Head of caudate nucleus (tissue), 42 donors: ENCODE data around the gene LRRC27.
"Not testable (repeated sequence)": the region's sequence is repeated elsewhere in the genome, so short reads cannot be mapped to it uniquely, and the experiment has no call there.

Experiments
- DNase-seq, 42 donors: peaks; one replicate each; pipeline versions ENCODE4 v3.0.0 to v3.0.0-alpha.2; 2020 to 2021; ENCODE audit warnings: mixed read lengths in 7 of 42
- intact Hi-C: fragments of 100-400 bp; cut with DNase I; formaldehyde crosslinking; loops from one replicate; pipeline ENCODE4 v1.15.0; 2022

LRRC27 gene

GRCh38 chr10:132309879-132310591, 22.0 kb upstream of the LRRC27 start:
- peak in 4 of 42 donors; percentile 1 to 36 (median 10) for DNase-seq
- intact Hi-C loops: loop anchor here (10.0 kb wide), 1 partner anchor 225 kb away; the partner anchor contains the start of gene INPP5A

DNA sequence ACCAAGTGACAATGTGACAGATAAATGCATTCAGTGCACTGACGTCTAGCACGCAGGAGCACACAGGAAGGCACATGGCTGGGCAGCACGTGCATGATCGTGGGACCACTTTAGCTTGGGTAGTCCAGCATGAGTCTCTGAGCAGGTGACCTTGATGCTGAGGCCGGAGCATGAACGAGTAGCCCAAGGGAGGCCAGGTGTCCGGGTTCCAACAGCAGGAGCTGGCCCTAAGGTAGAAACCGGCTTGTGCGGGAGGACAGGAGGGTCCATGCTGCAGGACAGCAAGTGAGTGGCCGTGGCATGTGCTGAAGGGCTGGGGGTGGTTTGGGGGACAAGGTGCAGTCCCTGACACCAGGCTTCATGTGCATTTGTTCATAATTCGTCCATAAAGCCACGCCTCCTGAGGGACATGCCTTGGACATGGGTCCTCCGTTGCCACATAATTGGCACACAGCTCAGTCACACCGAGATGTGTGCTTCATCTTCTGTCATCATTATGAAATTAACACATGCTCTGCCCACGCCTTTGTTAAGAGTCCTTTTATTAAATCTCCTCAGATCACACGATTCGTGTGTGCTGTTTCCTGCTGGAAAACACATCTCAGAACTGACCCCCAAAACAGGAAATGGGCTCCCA, 21.2 kb upstream of the LRRC27 start:
- intact Hi-C loops: no loop called here
- peak in 5 of 42 donors; percentile 1 to 19 (median 8) for DNase-seq

DNA sequence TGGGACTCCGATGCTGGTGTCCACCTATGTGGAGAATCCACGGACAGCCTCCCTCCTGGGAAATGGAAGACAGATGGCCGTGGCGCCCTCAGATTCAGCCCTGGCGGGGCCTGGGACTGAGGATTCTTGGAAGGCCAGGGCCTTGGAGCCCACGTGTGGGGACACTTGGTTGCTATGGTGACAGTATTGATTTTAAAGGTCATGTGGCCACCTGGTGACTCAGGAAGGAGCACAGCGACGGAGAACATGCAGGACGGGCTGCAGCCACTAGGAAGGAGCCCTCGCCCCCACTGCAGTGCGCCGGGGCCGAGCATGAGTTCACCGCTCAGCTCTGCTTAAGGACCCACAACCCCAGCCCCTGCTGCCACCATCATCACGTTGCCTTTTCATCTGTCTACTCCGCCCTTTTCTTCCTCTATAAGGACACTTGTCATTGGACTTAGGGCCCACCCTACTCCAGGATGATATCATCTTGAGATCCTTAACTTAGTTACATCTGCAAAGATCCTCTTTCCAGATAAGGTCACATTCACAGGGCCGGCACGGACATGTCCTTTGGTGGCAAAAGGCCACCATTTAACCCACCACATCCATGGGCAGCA, 20.6 kb upstream of the LRRC27 start:
- intact Hi-C loops: no loop called here
- DNase-seq: peak in 6 of 42 donors; percentile 2 to 36 (median 16)

DNA sequence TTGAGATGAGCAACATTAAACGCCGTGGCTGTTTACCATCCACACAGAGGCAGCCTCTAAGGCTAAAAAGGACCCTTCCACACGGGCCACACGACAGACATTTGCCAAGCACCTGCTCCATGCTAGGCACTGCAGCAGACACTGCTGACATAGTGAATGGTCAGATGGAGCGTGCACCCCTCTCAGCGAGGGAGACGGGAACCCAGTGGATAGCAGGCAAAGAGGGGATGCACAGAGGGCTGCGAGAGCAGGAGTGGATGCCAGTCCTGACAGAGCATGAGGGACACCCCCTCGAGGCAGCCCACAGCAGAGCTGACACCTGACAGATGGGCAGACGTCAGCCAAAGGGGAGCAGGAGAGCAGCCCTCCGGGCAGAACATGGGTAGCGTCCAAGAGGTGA, 18.7 kb upstream of the LRRC27 start:
- peak in 1 of 42 donors; percentile 12 for DNase-seq
- intact Hi-C loops: no loop called here

DNA sequence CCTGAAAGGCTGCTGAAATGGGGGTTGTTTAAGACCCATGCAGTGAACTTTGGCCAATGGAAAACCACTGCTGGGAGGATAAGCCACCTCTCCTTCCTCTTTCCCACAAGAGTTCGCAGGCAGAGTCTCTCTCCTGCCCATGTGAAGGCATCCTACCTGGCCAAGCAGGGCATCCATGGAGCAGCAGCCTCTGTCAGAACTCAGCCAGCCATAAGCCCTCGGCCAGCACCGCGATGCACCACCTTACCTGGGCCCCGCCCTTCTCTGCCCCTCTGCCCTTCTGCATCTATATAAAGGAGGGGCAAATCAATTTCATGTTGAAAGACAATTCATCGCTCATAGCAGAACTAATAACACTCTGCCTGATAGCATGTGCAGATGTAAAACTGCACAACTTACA, 18.1 kb upstream of the LRRC27 start:
- intact Hi-C loops: no loop called here
- DNase-seq: no peak

- no peak for DNase-seq
- intact Hi-C loops: no loop called here
Measured at GRCh38 chr10:132314336-132314735, 17.7 kb upstream of the LRRC27 start.

GRCh38 chr10:132314881-132315280, 17.1 kb upstream of the LRRC27 start:
- intact Hi-C loops: not testable (repeated sequence)
- peak in 1 of 42 donors; percentile 2 for DNase-seq

DNA sequence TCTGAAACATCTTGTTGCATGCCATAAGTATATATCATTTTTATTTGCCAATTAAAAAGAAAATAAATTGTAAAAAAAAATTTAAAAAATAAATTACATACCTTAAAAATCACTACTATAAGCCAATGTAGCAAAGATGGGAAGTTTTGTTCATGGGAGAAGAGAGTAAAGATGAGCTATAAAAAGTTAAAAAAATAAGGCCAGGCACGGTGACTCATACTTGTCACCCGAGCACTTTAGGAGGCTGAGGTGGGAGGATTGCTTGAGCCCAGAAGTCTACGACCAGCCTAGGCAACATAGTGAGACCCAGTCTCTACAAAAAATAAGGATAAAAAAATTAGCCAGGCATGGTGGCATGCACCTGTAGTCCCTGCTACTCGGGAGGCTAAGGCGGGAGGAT, 15.9 kb upstream of the LRRC27 start:
- intact Hi-C loops: no loop called here
- peak in 1 of 42 donors; percentile 1 for DNase-seq

- intact Hi-C loops, DNase-seq: not testable (repeated sequence)
Measured at GRCh38 chr10:132317477-132317876, 14.5 kb upstream of the LRRC27 start.

DNA sequence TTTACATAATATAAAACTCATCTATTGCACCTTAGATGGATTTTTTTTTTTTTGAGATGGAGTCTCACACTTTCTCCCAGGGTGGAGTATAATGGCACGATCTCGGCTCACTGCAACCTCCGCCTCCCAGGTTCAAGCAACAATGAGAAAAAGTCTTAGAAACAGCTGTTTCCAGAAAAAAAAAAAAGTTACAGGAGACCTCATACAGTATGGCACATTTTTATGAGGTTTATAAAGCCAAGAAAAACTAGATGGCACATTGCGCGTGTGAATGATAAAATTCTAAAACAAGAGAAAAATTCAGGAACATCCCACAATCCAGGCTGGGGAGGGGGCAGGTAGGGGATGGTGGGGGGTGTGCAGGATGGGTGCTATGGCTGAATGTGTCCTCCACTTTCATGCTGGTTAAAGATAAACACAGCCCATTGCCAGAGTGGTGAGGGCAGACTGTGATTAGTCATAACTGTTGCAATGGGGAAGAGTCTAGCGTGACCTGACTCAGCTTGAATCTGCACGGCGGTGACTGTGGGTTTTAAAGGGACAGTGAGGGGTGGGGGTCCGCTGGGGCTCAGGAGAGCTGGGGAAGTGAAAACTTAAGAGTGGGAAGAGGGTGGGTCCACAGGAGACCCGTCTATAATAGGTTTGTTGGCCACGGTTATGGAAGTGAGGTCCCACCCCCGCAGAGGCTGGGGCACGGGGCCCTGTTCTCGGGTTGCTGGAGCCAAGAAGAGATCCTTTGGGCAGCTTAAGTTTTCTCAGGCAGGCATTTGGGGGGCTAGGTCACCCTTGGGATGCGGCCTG, 11.9 kb upstream of the LRRC27 start:
- intact Hi-C loops: no loop called here
- DNase-seq: peak in 4 of 42 donors; percentile 13 to 59 (median 33)

DNA sequence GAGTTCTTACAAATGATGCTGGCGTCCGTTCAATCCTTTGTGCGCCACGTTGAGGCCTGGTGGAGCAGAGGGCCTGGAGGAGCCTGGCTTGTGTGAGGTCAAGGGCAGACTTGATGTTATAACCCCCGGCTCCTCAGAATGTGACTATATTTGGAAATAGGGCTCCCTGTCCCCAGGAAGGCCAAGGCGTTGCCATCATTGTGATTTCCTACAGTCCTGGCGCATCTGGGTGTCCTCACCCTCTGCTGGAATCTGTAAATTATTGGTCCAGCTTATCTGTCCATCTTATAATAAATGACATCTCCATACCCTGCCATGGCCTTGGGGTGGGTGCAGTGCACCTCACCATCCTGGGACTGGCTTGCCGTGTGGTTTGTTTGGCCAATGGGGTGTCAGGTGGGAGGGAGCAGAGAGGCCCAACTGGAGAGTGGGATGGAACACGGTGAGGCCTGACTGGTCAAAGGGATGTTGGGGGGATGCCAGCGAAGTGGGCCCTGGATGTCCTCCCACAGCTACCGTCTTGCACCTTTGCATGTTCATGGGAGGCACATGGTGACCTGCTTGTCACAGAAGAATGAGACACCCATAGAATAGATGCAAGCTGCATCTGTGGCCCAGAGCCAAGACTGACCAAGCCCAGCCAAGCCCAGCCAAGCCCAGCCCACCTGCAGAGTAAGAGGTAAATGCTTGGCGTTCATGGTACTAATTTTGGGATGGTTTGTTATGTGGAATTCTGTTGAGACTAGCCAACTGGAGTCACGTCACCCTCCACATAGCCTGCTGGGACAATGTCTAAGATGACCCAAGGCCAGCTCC, 11.1 kb upstream of the LRRC27 start:
- intact Hi-C loops: no loop called here
- DNase-seq: peak in 1 of 42 donors; percentile 5

- intact Hi-C loops: no loop called here
- DNase-seq: peak in 1 of 42 donors; percentile 11
Measured at GRCh38 chr10:132321726-132322125, 10.3 kb upstream of the LRRC27 start.

GRCh38 chr10:132322586-132323048, 9.4 kb upstream of the LRRC27 start:
- peak in 1 of 42 donors; percentile 8 for DNase-seq
- intact Hi-C loops: no loop called here

DNA sequence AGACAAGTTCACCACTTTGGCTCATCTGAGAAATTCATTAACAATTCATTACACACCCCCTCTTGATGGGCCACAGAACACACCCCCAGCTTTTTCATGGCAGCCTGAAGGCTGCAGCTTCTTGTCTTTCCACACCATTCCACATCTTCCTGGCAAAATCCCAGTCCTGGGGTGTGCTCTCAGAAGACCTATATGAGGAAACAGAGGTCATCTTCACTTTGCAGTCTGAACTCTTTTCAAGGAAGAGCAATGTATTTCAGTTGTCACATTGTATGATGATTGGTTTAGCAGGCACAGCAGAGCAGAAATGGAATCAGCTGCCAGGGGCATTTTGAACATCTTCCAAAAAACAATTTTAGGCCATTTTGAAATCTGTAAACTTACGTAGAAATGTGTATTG, 7.8 kb upstream of the LRRC27 start:
- peak in 1 of 42 donors; percentile 7 for DNase-seq

DNA sequence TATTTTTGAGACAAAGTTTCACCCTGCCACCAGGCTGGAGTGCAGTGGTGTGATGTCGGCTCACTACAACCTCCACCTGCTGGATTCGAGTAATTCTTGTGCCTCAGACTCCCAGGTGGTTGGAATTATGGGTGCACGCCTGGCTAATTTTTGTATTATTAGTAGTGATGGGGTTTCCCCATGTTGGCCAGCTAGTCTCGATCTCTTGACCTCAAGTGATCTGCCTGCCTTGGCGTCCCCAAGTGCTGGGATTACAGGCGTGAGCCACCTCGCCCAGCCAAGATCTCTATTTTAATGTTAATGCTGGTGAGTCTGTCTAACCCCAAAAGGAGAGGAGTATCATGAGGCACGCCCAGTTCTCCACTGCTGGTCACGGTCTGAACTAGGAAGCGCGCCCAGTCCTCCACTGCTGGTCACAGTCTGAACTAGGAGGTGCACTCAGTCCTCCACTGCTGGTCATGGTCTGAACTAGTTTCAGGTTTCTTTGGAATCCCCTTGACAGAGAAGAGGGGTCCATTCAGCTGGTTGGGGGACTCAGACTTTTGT, 5.6 kb upstream of the LRRC27 start:
- intact Hi-C loops: no loop called here
- DNase-seq: peak in 1 of 42 donors; percentile 3

More for the DNA sequence above, 7.8 kb upstream of the LRRC27 start:
- intact Hi-C loops: no loop called here

DNA sequence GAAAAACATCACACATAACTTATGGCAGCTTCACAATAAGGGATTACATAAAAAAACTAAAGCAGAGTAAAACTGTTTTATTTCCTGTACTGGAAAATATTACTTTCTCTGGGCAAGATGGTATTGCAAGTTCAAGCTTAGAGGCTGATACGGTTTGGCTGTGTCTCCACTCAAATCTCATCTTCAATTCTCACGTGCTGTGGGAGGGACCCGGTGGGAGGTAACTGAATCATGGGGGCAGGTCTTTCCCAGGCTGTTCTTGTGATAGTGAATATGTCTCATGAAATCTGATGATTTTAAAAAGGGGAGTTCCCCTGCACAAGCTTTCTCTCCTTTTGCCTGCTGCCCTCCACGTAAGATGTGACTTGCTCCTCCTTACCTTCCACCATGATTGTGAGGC, 5.1 kb upstream of the LRRC27 start:
- DNase-seq: no peak
- intact Hi-C loops: no loop called here

- DNase-seq: no peak
- intact Hi-C loops: no loop called here
Measured at GRCh38 chr10:132328106-132328505, 3.9 kb upstream of the LRRC27 start.

GRCh38 chr10:132328738-132329137, 3.3 kb upstream of the LRRC27 start:
- peak in 1 of 42 donors; percentile 41 for DNase-seq
- intact Hi-C loops: no loop called here
